HepG2 (cell line): ENCODE measurements around the gene CCL19. TPM values are rescaled to one million over a fixed set of nuclear protein-coding genes. Genes with fewer than 3 reads are reported as not detected.
A peak's percentile ranks its signal among the peaks of the same experiment; 100 is the strongest.

Experiments used
- CBFB ChIP-seq: sonication (generic); formaldehyde crosslinking; IDR thresholded peaks from 2 replicates; pipeline ENCODE4 v1.4.0; 2020; ENCODE audit warnings: missing genetic modification reagents
- CENPT ChIP-seq: sonication (generic); formaldehyde crosslinking; IDR thresholded peaks from 2 replicates; pipeline ENCODE4 v1.8.0; 2022; ENCODE audit warnings: low read depth, mild to moderate bottlenecking, moderate library complexity, missing genetic modification reagents
- DMAP1 ChIP-seq: IDR thresholded peaks from 2 replicates; pipeline ENCODE4 v1.6.1; 2016
- EEA1 ChIP-seq: sonication (generic); formaldehyde crosslinking; IDR thresholded peaks from 2 replicates; pipeline ENCODE4 v1.5.1; 2020; ENCODE audit warnings: mild to moderate bottlenecking, missing genetic modification reagents, borderline replicate concordance
- HNF4A ChIP-seq: sonication (generic); formaldehyde crosslinking; IDR thresholded peaks from 2 replicates; pipeline ENCODE4 v1.4.0; 2020; ENCODE audit warnings: missing genetic modification reagents
- KDM5B ChIP-seq: sonication (generic); formaldehyde crosslinking; IDR thresholded peaks from 2 replicates; pipeline ENCODE4 v1.4.0; 2020; ENCODE audit warnings: missing genetic modification reagents, mild to moderate bottlenecking, borderline replicate concordance
- KLF15 ChIP-seq: sonication (generic); formaldehyde crosslinking; IDR thresholded peaks from 2 replicates; pipeline ENCODE4 v1.8.1; 2023; ENCODE audit warnings: borderline replicate concordance, mild to moderate bottlenecking, inconsistent platforms, missing genetic modification reagents, mixed read lengths
- MATR3 ChIP-seq: sonication (generic); formaldehyde crosslinking; IDR thresholded peaks from 2 replicates; pipeline ENCODE4 v1.4.0; 2020; ENCODE audit warnings: missing genetic modification reagents
- MXD4 ChIP-seq: IDR thresholded peaks from 2 replicates; pipeline ENCODE4 v1.6.1; 2016; ENCODE audit warnings: mild to moderate bottlenecking, missing biosample characterization, missing genetic modification reagents
- MYC ChIP-seq: sonication (generic); formaldehyde crosslinking; IDR thresholded peaks from 2 replicates; pipeline ENCODE4 v1.9.0; 2021; ENCODE audit warnings: missing genetic modification reagents, borderline replicate concordance
- PPARG ChIP-seq: conservative IDR thresholded peaks from 2 replicates; pipeline ENCODE4 v1.6.1; 2016; ENCODE audit warnings: missing biosample characterization, missing genetic modification reagents
- RBM39 ChIP-seq: fragments of 200-400 bp; formaldehyde crosslinking; IDR thresholded peaks from one replicate; pipeline ENCODE4 v1.6.1; 2018; ENCODE audit warnings: antibody characterized with exemption, mild to moderate bottlenecking, low read depth, low read length; ENCODE audit not compliant: poor library complexity, severe bottlenecking
- RFX5 ChIP-seq: IDR thresholded peaks from 2 replicates; pipeline ENCODE4 v1.6.1; 2011; ENCODE audit warnings: low read depth, low read length, improper control_type of control experiment
- RNF2 ChIP-seq: fragments of 450-650 bp; conservative IDR thresholded peaks from 2 replicates; pipeline ENCODE4 v1.6.1; 2016; ENCODE audit warnings: low read depth
- SMYD3 ChIP-seq: sonication (generic); formaldehyde crosslinking; IDR thresholded peaks from 2 replicates; pipeline ENCODE4 v1.8.1; 2023; ENCODE audit warnings: mild to moderate bottlenecking, missing genetic modification reagents
- SRY ChIP-seq: sonication (generic); formaldehyde crosslinking; IDR thresholded peaks from 2 replicates; pipeline ENCODE4 v1.8.0; 2022; ENCODE audit warnings: mild to moderate bottlenecking, missing genetic modification reagents
- STAG1 ChIP-seq: sonication (generic); formaldehyde crosslinking; IDR thresholded peaks from 2 replicates; pipeline ENCODE4 v1.4.0; 2020; ENCODE audit warnings: missing genetic modification reagents
- TBX3 ChIP-seq: fragments of 450-650 bp; IDR thresholded peaks from 2 replicates; pipeline ENCODE4 v1.6.1; 2017; ENCODE audit warnings: antibody characterized with exemption, mild to moderate bottlenecking, inconsistent platforms, borderline replicate concordance
- TRIM24 ChIP-seq: sonication (generic); formaldehyde crosslinking; IDR thresholded peaks from 2 replicates; pipeline ENCODE4 v1.8.0; 2022; ENCODE audit warnings: mild to moderate bottlenecking, missing genetic modification reagents
- ZKSCAN1 ChIP-seq: fragments of 150-350 bp; IDR thresholded peaks from 2 replicates; pipeline ENCODE4 v1.6.1; 2014; ENCODE audit warnings: low read length
- ZNF367 ChIP-seq: sonication (generic); formaldehyde crosslinking; IDR thresholded peaks from 2 replicates; pipeline ENCODE4 v1.4.0; 2020; ENCODE audit warnings: missing genetic modification reagents, borderline replicate concordance
- ZNF589 ChIP-seq: sonication (generic); formaldehyde crosslinking; conservative IDR thresholded peaks from 2 replicates; pipeline ENCODE4 v1.8.0; 2022; ENCODE audit warnings: mild to moderate bottlenecking, moderate library complexity, missing genetic modification reagents
- ZSCAN21 ChIP-seq: sonication (generic); formaldehyde crosslinking; IDR thresholded peaks from 2 replicates; pipeline ENCODE4 v1.8.0; 2022; ENCODE audit warnings: mild to moderate bottlenecking, missing genetic modification reagents, moderate library complexity, borderline replicate concordance
- ZZZ3 ChIP-seq: sonication (generic); formaldehyde crosslinking; IDR thresholded peaks from 2 replicates; pipeline ENCODE4 v1.4.0; 2020; ENCODE audit warnings: missing genetic modification reagents, mild to moderate bottlenecking, borderline replicate concordance
- polyA plus RNA-seq, 8 experiments: library from polyadenylated mRNA; depleted of rRNA in 3 of 8; stranded (reverse) in 7 of 8; unstranded in 1 of 8; fragments of >200 nt; fragmentation: Illumina TruSeq in 4 of 8; extraction: Trizol in 4 of 8; gene quantifications; 2 replicates each; pipeline versions ENCODE4 v1.2.1 to v1.2.3, GENCODE V29; 2011 to 2016; ENCODE audit warnings: low read depth in 4 of 8, missing spikeins in 1 of 8, mixed read lengths in 1 of 8; ENCODE audit not compliant: insufficient read depth in 1 of 8
- total RNA-seq, 5 experiments: library from RNA; depleted of rRNA; stranded (reverse); fragments of >200 nt; fragmentation: Illumina TruSeq; extraction: Trizol; gene quantifications; 2 replicates each; pipeline ENCODE4 v1.2.3, GENCODE V29; 2016; ENCODE audit warnings: low read depth in 1 of 5
- TF ChIP-seq, protein P1 (sequence below): conservative IDR thresholded peaks from 2 replicates; pipeline ENCODE4 v1.6.1; 2018; ENCODE audit warnings: missing genetic modification reagents
- TF ChIP-seq, protein P2 (sequence below): IDR thresholded peaks from 2 replicates; pipeline ENCODE4 v1.6.1; 2016; ENCODE audit warnings: control low read depth
- TF ChIP-seq, protein P3 (sequence below): sonication (generic); formaldehyde crosslinking; IDR thresholded peaks from 2 replicates; pipeline ENCODE4 v1.5.1; 2020; ENCODE audit warnings: missing genetic modification reagents, mild to moderate bottlenecking, borderline replicate concordance

Gene CCL19
- total and polyA plus RNA-seq, 2 of the 13 experiments (the other 11 are each of a cell fraction or from before 2014, with no cell fraction given): not detected

DNA sequence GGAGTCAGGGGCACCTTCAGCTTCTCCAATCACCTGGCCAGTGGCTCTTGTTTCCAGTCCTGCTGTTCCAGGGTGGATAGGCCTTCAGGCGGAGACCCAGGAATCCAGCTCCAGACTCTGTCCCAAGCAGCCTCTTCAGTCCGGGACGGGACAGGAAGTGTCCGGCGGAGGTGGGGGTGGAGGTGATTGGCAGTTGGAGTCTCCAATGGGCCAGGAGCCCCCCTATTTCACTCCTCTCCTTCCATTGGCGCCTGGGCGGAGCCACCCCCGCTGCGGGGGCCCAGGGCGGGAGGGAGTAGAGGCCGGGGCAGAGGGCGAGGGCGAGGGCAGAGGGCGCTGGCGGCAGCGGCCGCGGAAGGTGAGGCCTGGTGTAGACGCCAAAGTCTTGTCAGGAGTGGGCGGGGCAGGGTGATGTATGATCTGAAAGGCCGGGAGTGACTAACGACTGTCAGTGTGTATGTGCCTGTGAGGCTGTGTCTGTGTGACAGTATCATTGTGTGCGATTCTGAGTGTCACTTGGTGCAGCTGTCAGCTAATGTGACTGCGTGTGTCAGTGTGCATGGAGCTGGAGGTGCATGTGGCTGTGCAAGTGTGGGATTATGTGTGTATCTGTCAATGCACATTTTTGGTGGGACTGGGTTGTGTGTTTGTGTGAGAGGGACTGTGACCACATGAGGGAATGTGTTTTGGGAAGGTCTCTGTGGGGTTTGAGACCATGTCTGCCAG is 39.0 kb downstream of the CCL19 start, which contains the start of gene IL11RA (continued):
- TF ChIP-seq KDM5B (peak; percentile 82), SRY (CRISPR knock-in tag) (no peak), ZZZ3 (CRISPR knock-in tag) (no peak; the same call in 1 of the 2 replicates), RNF2 (0 out of 2 replicates have a peak, but pooled peaks have one; percentile 46), CENPT (CRISPR knock-in tag) (no peak), TBX3 (peak; percentile 36; the same call in 1 of the 2 replicates), MYC (peak; percentile 67; the same call in 1 of the 2 replicates), STAG1 (0 out of 2 replicates have a peak, but pooled peaks have one; percentile 20), KLF15 (no peak), ZSCAN21 (CRISPR knock-in tag) (no peak), RFX5 (no peak), HNF4A (CRISPR knock-in tag) (peak; percentile 84), MXD4 (CRISPR knock-in tag) (no peak; the same call in 1 of the 2 replicates), TRIM24 (CRISPR knock-in tag) (no peak), CBFB (CRISPR knock-in tag) (0 out of 2 replicates have a peak, but pooled peaks have one; percentile 25), ZNF367 (CRISPR knock-in tag) (no peak), SMYD3 (CRISPR knock-in tag) (no peak), PPARG (CRISPR knock-in tag) (peak; percentile 39), ZNF589 (CRISPR knock-in tag) (0 out of 2 replicates have a peak, but pooled peaks have one; percentile 84), RBM39 (no peak), MATR3 (CRISPR knock-in tag) (no peak), DMAP1 (CRISPR knock-in tag) (peak; percentile 47; the same call in 1 of the 2 replicates), EEA1 (no peak), ZKSCAN1 (no peak)
- TF ChIP-seq, protein P1, sequence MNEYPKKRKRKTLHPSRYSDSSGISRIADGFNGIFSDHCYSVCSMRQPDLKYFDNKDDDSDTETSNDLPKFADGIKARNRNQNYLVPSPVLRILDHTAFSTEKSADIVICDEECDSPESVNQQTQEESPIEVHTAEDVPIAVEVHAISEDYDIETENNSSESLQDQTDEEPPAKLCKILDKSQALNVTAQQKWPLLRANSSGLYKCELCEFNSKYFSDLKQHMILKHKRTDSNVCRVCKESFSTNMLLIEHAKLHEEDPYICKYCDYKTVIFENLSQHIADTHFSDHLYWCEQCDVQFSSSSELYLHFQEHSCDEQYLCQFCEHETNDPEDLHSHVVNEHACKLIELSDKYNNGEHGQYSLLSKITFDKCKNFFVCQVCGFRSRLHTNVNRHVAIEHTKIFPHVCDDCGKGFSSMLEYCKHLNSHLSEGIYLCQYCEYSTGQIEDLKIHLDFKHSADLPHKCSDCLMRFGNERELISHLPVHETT (CRISPR knock-in tag): no peak; the same call in 1 of the 2 replicates
- TF ChIP-seq, protein P2, sequence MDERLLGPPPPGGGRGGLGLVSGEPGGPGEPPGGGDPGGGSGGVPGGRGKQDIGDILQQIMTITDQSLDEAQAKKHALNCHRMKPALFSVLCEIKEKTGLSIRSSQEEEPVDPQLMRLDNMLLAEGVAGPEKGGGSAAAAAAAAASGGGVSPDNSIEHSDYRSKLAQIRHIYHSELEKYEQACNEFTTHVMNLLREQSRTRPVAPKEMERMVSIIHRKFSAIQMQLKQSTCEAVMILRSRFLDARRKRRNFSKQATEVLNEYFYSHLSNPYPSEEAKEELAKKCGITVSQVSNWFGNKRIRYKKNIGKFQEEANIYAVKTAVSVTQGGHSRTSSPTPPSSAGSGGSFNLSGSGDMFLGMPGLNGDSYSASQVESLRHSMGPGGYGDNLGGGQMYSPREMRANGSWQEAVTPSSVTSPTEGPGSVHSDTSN (CRISPR knock-in tag): peak; percentile 90
- TF ChIP-seq, protein P3, sequence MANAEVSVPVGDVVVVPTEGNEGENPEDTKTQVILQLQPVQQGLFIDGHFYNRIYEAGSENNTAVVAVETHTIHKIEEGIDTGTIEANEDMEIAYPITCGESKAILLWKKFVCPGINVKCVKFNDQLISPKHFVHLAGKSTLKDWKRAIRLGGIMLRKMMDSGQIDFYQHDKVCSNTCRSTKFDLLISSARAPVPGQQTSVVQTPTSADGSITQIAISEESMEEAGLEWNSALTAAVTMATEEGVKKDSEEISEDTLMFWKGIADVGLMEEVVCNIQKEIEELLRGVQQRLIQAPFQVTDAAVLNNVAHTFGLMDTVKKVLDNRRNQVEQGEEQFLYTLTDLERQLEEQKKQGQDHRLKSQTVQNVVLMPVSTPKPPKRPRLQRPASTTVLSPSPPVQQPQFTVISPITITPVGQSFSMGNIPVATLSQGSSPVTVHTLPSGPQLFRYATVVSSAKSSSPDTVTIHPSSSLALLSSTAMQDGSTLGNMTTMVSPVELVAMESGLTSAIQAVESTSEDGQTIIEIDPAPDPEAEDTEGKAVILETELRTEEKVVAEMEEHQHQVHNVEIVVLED (CRISPR knock-in tag): peak; percentile 59; the same call in 1 of the 2 replicates
